ENCODE data around the gene GPATCH8. TPM values are rescaled to one million over a fixed set of nuclear protein-coding genes. Genes with fewer than 3 reads are reported as not detected.

GPATCH8 gene
- total RNA-seq, 1 donor = 29.4 TPM

- TF ChIP-seq CTCF (IDR thresholded peaks at IDR 0.05; ENCODE audit: insufficient read depth, low read length) = peak; percentile 42
- DNase-seq (ENCODE audit: low read depth) = no peak
- no peak overlapping the region for H3K4me3 ChIP-seq (ENCODE audit: low read depth, low read length)
Measured at GRCh38 chr17:44354582-44355561, 148.3 kb downstream of the GPATCH8 start.

- TF ChIP-seq CTCF (IDR thresholded peaks at IDR 0.05; ENCODE audit: insufficient read depth, low read length) = no peak
- H3K4me3 ChIP-seq (ENCODE audit: low read depth, low read length) = peak overlapping the region; percentile 13
- no peak for DNase-seq (ENCODE audit: low read depth)
Measured at GRCh38 chr17:44353672-44354331, 149.4 kb downstream of the GPATCH8 start.

- no peak for TF ChIP-seq CTCF (IDR thresholded peaks at IDR 0.05; ENCODE audit: insufficient read depth, low read length)
- no peak for DNase-seq (ENCODE audit: low read depth)
- H3K4me3 ChIP-seq (ENCODE audit: low read depth, low read length) = no peak overlapping the region
Measured at GRCh38 chr17:44352828-44353671, 150.2 kb downstream of the GPATCH8 start.

GRCh38 chr17:44351961-44352827 is 151.0 kb downstream of the GPATCH8 start:
- H3K4me3 ChIP-seq (ENCODE audit: low read depth, low read length) = no peak overlapping the region
- TF ChIP-seq CTCF (IDR thresholded peaks at IDR 0.05; ENCODE audit: insufficient read depth, low read length) = no peak
- DNase-seq (ENCODE audit: low read depth) = no peak

GRCh38 chr17:44351464-44351863 is 151.7 kb downstream of the GPATCH8 start:
- DNase-seq (ENCODE audit: low read depth) = no peak
- no peak overlapping the region for H3K4me3 ChIP-seq (ENCODE audit: low read depth, low read length)
- no peak for TF ChIP-seq CTCF (IDR thresholded peaks at IDR 0.05; ENCODE audit: insufficient read depth, low read length)

All from fibroblast of the aortic adventitia (primary cell).